22Rv1 (cell line): ENCODE measurements around the gene GPC5.

Experiments used
- ZFX ChIP-seq: fragments of 450-650 bp; IDR thresholded peaks from 2 replicates; pipeline ENCODE4 v1.6.1; 2017; ENCODE audit warnings: antibody characterized with exemption, borderline replicate concordance
- TF ChIP-seq, protein P1 (sequence below): fragments of 450-650 bp; IDR thresholded peaks from 2 replicates; pipeline ENCODE4 v1.5.1; 2017; ENCODE audit warnings: mild to moderate bottlenecking

- TF ChIP-seq, protein P1, sequence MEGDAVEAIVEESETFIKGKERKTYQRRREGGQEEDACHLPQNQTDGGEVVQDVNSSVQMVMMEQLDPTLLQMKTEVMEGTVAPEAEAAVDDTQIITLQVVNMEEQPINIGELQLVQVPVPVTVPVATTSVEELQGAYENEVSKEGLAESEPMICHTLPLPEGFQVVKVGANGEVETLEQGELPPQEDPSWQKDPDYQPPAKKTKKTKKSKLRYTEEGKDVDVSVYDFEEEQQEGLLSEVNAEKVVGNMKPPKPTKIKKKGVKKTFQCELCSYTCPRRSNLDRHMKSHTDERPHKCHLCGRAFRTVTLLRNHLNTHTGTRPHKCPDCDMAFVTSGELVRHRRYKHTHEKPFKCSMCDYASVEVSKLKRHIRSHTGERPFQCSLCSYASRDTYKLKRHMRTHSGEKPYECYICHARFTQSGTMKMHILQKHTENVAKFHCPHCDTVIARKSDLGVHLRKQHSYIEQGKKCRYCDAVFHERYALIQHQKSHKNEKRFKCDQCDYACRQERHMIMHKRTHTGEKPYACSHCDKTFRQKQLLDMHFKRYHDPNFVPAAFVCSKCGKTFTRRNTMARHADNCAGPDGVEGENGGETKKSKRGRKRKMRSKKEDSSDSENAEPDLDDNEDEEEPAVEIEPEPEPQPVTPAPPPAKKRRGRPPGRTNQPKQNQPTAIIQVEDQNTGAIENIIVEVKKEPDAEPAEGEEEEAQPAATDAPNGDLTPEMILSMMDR, result no peak
- TF ChIP-seq ZFX, result no peak
These were observed 1319.4 kb downstream of the GPC5 start for GRCh38 chr13:92717857-92718256.
